ENCODE data around the gene PSMB10. TPM values are rescaled to one million over a fixed set of nuclear protein-coding genes. Genes with fewer than 3 reads are reported as not detected.
"Not testable (repeated sequence)": the region's sequence is repeated elsewhere in the genome, so short reads cannot be mapped to it uniquely, and the experiment has no call there.

PSMB10 gene
- total RNA-seq, 1 experiment from 2014 or later: 41.0 TPM

DNA sequence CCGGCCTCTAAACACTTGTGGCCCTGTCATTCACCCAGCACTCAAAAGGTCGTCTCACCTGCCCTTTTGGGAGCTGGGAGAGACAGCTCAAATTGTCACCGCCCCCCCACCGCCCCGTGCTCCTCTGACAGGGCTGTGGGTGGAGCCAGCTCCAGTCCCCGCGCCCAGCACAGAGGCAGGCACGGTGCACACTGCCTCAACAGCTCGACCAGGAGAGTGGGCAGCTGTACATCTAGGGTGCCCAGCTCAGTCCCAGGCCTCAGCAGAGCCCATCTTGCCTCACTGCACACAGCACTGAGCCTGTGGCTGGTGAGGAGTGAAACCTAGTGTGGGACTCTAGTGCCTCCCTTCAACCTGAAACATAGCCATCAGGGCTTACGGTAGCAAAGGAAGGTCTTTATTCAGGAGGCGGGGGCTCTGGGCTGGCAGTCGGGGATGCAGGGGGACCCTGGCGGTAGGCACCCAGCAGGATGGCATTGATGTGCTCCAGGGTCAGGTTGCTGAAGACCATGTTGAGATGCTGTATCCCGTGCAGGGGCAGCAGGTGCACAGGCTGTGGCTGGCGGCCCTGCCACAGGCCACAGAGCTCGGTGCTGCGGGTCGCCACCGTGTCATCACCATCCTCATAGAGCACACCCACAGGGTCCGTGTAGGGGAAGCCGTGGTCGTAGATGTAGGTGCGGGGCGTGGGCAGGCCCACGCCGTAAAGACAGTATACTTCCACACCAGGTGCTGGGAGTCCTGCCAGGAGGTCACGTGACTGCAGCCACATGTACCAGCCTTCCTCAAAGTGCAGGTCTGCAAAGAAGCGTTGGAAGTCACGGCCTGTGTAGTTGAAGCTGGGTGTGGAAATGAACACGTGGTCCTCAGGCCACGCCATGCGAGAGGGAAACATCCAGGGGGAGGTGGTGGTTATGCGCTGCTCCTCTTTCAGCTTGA is 3.1 kb upstream of the PSMB10 start:
- H3K4me3 ChIP-seq (replicated peaks in 1 of 2; ENCODE audit: low read depth in 1 of 2, low read length in 2 of 2): no peak overlapping the region
- no peak overlapping the region for H3K4me2 ChIP-seq (ENCODE audit: low read length)
- intact Hi-C loops (cut with micrococcal nuclease): loop anchor here (5.0 to 10.0 kb wide), 2 partner anchors 122 to 415 kb away; partner anchors contain the start of gene RIPOR1
- DNase-seq (ENCODE audit: low read depth, low spot score): no peak
- H3K27me3 ChIP-seq (ENCODE audit: insufficient read depth, low read length): no peaks in the 10 kb centered on the region
- H4K20me1 ChIP-seq (ENCODE audit: insufficient read depth): no peaks in the 10 kb centered on the region
- H3K9me3 ChIP-seq (ENCODE audit: control insufficient read depth in 1 of 2, insufficient read depth in 1 of 2, low read depth in 1 of 2, low read length in 2 of 2): no peaks in the 10 kb centered on the region
- peaks cover 3 to 32% of the 10 kb centered on the region in 2 experiments; a peak in 3 of 4 replicates for H3K4me1 ChIP-seq (ENCODE audit: control insufficient read depth in 1 of 2, insufficient read depth in 2 of 2, low read length in 2 of 2)
- no peaks in the 10 kb centered on the region for H3K9me2 ChIP-seq (ENCODE audit: insufficient read depth)
- TF ChIP-seq ELF1 (IDR thresholded peaks at IDR 0.05; ENCODE audit: borderline replicate concordance, low read depth) (no peak), ZFX (IDR thresholded peaks at IDR 0.05) (no peak)
- POLR2A ChIA-PET: no interaction called here
- no peak overlapping the region for H3K27ac ChIP-seq (ENCODE audit: low read depth, low read length)
- no peak for ATAC-seq
- no peak overlapping the region for H3K9ac ChIP-seq (ENCODE audit: low read length)
- no TSS peak for BruUV-seq (replicated peaks)
- peaks cover 0 to 7% of the 10 kb centered on the region in 2 experiments; a peak in 2 of 4 replicates for H3K36me3 ChIP-seq (ENCODE audit: control insufficient read depth in 1 of 2, insufficient read depth in 2 of 2, low read length in 2 of 2)
- peaks cover 21% of the 10 kb centered on the region for H3K79me2 ChIP-seq (ENCODE audit: insufficient read depth, low read length)
- CTCF ChIA-PET: no interaction called here
- RAD21 ChIA-PET (ENCODE audit: low non-redundant PET in 1 of 2, low total read pairs in 2 of 2, uncharacterized antibody in 2 of 2, unreplicated experiment in 2 of 2): no interaction called here
- H2AFZ ChIP-seq (ENCODE audit: low read depth, low read length, poor library complexity, severe bottlenecking): no peak overlapping the region

DNA sequence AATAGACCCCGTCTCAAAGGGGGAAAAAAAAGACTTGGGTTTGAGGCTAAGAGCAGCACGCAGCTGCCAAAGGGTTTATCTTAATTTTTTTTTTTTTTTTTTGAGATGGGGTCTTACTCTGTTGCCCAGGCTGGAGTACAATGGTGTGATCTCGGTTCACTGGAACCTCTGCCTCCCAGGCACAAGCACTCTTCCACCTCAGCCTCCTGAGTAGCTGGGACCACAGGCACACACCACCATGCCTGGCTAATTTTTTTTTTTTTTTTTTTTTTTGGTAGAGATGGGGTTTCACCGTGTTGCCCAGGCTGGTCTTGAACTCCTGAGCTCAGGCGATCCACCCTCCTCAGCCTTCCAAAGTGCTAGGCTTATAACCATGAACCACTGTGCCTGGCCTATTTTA is 1.1 kb upstream of the PSMB10 start:
- H2AFZ ChIP-seq (ENCODE audit: low read depth, low read length, poor library complexity, severe bottlenecking); H3K4me3 ChIP-seq (replicated peaks in 1 of 2; ENCODE audit: low read depth in 1 of 2, low read length in 2 of 2); ATAC-seq; DNase-seq (ENCODE audit: low read depth, low spot score); POLR2A ChIA-PET; BruUV-seq (replicated peaks); H3K9ac ChIP-seq (ENCODE audit: low read length); H3K27me3 ChIP-seq (ENCODE audit: insufficient read depth, low read length); H3K9me2 ChIP-seq (ENCODE audit: insufficient read depth); H4K20me1 ChIP-seq (ENCODE audit: insufficient read depth); H3K9me3 ChIP-seq (ENCODE audit: control insufficient read depth in 1 of 2, insufficient read depth in 1 of 2, low read depth in 1 of 2, low read length in 2 of 2): not testable (repeated sequence)
- CTCF ChIA-PET: interaction anchor here (1.4 kb wide), 1 partner anchor 103 kb away, joined by 3 read pairs; no protein-coding TSS in a partner anchor
- peak overlapping the region; percentile 98 for H3K4me2 ChIP-seq (ENCODE audit: low read length)
- peaks cover 0 to 14% of the 10 kb centered on the region in 2 experiments; a peak in 1 of 4 replicates for H3K36me3 ChIP-seq (ENCODE audit: control insufficient read depth in 1 of 2, insufficient read depth in 2 of 2, low read length in 2 of 2)
- H3K27ac ChIP-seq (ENCODE audit: low read depth, low read length): peak overlapping the region; percentile 83; the same call in 1 of the 2 replicates
- intact Hi-C loops (cut with micrococcal nuclease): loop anchor here (5.0 to 10.0 kb wide), 2 partner anchors 120 to 413 kb away; partner anchors contain the start of gene RIPOR1
- peaks cover 3 to 42% of the 10 kb centered on the region in 2 experiments; a peak in 3 of 4 replicates for H3K4me1 ChIP-seq (ENCODE audit: control insufficient read depth in 1 of 2, insufficient read depth in 2 of 2, low read length in 2 of 2)
- H3K79me2 ChIP-seq (ENCODE audit: insufficient read depth, low read length): peaks cover 33% of the 10 kb centered on the region
- RAD21 ChIA-PET (ENCODE audit: low non-redundant PET in 1 of 2, low total read pairs in 2 of 2, uncharacterized antibody in 2 of 2, unreplicated experiment in 2 of 2): interaction anchor here in 1 of 2 experiments (0.7 kb wide), 1 partner anchor 58 kb away, joined by 4 read pairs; no protein-coding TSS in a partner anchor

Data from HCT116 (cell line).